ENCODE results near the gene VKORC1L1. TPM values are rescaled to one million over a fixed set of nuclear protein-coding genes. Genes with fewer than 3 reads are reported as not detected.
"Not testable (repeated sequence)": the region's sequence is repeated elsewhere in the genome, so short reads cannot be mapped to it uniquely, and the experiment has no call there.

VKORC1L1 gene
- polyA plus RNA-seq, 10 donors: 16.6 to 26.4 (median 23.6) TPM

DNA sequence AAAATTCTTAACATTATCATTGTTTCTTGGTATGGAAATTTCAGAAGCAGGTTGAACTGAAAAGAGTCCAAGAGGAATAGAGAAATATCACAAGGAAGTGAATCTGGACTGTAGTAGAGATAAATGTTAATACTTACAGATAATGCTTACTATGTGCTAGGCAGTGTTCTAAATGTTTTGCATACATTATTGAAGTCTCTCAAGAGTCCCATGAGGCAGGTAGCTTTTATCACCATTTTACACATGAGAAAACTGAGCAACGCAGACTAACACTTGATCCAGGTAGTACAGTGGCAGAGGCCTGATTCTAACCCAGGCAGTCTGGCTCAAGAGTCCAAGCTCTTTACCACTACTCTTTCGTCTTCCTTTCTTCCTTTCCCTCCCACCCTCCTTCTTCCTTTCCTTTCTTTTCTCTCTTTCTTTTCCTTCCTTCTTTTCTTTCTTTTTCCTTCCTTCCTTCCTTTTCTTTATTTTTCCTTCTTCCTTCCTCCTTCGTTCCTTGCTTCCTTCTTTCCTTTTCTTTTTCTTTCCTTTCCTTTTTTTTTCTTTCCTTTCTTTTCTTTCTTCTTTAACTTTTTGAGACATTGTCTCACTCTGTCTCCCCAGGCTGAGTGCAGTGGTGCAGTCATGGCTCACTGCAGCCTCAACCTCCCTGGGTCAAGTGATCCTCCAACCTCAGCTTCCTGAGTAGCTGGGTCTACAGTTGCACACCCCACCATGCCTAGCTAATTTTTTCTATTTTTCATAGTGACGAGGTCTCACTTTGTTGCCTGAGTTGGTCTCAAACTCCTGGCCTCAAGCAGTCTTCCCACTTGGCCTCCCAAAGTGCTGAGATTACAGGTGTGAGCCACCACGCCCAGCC, 6.6 kb downstream of the VKORC1L1 start:
- not testable (repeated sequence) for DNase-seq

DNA sequence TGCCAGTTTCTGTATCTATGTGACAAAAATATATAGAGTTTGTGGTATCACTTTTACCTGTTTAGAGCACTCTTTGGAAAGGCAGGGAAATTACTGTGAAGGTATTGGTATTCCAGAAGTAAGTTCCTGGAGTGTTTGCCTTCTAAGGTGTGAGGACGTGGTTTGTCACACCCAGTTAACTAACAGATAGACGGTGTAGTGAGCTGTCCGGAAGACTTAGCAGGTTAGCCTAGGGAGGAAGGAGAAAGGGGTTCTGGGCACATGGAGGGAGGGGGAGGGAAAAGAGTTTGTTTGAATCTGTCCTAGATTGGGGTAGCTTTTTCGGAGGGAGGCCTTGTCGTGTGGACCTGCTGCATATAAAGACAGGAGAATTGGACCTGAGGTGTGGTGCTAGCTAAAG, 7.4 kb downstream of the VKORC1L1 start:
- not testable (repeated sequence) for DNase-seq

DNA sequence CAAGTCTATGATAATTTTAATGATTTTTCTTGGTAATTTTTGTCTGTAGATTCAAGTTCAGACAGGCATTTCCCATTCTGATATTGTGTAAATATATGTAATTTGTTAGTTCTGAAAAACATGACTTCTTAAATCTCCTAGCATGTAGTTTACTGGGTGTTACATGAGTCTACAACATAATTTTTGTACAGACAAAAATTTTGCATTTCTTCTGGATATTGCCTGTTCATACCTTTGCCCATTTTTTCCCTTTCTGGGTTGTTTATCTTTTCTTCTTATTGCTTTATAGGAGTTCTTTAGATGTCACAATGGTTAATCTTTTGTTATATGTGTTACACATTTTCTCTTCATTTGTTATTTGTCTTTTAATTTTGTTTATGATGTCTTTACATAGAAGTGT, 12.1 kb downstream of the VKORC1L1 start:
- not testable (repeated sequence) for DNase-seq

DNA sequence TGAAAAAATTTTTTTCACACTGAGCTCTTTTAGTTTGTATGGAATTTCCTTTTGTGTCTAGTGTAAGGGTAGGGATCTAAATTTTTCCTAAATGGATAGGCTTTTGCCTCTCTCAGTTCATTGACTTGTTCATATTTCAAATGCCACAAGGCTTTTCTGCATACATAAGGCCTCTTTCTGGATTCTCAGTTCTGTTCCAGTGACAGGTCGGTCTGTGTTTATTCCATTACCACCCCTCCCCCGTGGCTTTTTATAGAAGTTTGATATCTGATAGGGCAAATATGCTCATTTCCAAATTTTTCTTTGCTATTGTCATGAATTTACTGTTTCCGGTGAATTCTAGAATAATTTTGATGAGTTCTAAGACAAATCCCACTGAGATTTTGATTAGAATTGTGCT, 12.7 kb downstream of the VKORC1L1 start:
- not testable (repeated sequence) for DNase-seq

GRCh38 chr7:65888434-65889156, 15.7 kb downstream of the VKORC1L1 start:
- not testable (repeated sequence) for DNase-seq

- DNase-seq: not testable (repeated sequence)
Measured at GRCh38 chr7:65889722-65890121, 16.8 kb downstream of the VKORC1L1 start.

GRCh38 chr7:65892161-65892560, 19.3 kb downstream of the VKORC1L1 start:
- DNase-seq: no peak

DNA sequence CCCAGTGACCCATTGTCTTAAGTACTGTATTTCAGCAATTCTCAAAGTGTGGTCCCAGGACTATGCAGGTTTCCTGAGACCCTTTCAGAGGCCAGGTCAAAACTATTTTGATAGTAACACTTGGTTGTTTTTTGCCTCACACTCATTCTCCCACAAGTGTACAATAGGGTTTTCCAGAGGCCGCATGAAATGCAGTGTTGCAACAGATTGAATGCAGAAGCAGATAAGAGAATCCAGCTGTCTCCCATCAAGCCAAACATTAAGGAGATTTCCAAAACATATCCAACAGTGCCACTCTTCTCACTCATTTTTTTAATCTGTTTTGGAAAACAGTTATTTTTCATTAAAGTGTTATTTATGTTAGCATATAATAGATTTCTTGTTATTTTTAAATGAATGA, 20.0 kb downstream of the VKORC1L1 start:
- no peak for DNase-seq

GRCh38 chr7:65896279-65896870, 23.5 kb downstream of the VKORC1L1 start:
- DNase-seq: no peak

DNA sequence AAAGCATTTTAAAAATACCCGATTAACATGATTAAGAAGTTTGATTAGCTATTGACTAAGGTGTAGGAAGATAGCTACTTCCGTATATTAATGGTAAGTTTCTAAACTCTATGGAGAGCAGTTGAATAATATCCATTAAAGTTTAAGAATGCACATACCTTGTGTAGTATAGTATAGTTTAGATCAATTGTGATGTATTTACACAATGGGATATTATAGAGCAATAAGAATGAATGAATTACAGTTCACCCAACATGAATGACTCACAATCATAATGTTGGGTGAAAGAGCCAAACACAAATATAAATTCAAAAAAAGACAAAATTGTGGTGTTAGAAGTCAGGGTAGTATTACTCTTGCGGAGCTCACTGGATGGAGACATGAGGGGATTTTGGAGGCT, 24.4 kb downstream of the VKORC1L1 start:
- DNase-seq: not testable (repeated sequence)

DNA sequence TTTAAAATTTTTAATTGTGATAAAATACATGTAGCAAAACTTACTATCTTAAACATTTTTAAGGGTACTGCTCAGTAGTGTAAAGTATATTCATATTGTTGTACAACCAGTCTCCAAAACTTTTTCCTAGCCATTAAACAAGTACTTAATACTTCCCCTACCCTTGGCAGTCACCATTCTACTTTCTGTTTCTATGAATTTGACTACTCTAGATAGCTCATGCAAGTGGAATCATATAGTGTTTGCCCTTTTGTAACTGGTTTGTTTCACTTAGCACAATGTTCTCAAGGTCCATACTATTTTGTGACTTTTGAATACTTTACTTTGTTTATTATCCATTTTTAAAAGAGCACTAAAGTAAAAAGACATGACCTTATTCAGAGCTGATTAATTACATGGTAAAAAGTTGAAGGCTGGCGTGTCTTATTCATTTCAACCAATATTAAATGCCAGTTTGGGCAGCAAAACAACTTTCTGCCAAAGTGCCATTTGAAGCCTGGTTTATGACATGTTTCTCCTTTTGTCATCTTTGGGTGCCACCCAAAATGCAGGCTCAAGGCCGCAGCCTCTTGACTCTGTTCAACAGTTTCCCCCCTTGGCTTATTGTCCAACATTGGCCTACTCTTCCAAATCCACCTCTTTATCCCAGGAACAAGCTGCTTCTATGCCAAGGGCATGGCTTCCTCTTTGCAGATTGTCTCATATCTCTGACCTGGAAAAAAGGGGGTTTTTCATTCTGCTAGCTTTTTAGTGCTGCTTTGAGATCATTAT, 26.0 kb downstream of the VKORC1L1 start:
- not testable (repeated sequence) for DNase-seq

GRCh38 chr7:65902306-65902705, 29.4 kb downstream of the VKORC1L1 start:
- no peak for DNase-seq

GRCh38 chr7:65907501-65908198, 34.8 kb downstream of the VKORC1L1 start:
- DNase-seq: no peak

DNA sequence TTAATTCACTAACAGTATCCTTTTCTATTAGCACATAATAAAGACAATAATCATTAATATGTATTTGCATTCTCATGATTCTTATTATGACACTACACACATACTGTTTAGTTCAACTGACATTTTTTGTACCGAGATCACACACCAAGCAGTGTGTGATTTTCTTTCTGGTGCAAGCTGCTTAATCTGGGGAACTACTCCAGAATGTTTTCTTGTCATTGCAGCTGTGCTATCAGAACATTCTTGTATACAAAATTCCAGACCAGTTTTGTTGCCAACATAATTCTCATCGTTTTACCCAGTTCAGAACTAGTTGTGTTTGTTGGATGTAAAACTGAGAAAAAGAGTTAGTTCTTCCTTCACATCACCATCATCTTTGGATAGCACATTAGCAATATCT, 37.4 kb downstream of the VKORC1L1 start:
- no peak for DNase-seq

- DNase-seq: no peak
Measured at GRCh38 chr7:65912237-65912636, 39.4 kb downstream of the VKORC1L1 start.

DNA sequence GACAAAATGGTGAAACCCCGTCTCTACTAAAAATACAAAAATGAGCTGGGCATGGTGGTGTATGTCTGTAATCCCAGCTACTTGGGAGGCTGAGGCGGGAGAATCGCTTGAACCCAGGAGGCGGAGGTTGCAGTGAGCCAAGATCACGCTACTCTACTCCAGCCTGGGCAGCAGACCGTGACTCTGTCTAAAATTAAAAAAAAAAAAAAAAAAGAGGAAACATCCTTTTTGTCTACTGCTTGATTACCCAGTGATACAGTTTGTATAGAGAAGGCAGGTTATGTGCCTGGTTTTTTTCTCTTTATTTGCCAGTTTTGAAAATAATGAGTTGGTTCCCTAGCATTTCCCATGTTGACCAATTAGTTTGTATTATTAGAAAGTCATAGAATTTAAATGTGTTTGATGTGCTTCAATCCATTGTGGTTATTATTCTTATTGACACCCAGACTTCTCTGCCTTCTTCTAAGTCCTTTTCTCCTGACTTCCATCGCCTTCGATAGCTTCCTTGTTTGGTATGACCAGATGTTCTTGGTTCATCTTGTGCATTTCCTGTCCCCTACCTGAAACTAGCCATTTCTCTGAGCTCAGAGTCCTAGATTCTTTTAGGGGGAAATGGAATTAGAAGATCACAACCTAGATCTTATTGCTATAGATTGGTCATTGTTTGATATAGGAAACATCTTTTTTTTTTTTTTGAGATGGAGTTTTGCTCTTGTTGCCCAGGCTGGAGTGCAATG, 43.2 kb downstream of the VKORC1L1 start:
- no peak for DNase-seq

DNA sequence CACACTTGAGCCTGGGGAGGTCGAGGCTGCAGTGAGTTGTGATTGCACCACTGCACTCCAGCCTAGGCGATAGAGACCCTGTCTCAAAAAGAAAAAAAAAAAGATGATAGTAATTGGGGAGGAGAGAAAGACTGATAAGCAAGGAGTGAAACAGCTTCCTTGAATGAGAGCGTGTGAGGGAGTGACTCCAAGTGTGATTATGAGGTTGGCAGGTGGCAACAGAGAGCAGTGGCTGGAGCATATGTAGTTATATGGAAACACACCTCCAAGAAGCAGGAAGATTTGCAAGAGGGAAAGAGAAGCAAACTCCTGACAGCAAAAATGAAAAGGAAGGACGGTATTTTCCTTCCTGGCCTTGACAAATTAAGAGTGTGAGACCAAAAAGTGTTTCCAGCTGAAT, 50.4 kb downstream of the VKORC1L1 start:
- no peak for DNase-seq

DNA sequence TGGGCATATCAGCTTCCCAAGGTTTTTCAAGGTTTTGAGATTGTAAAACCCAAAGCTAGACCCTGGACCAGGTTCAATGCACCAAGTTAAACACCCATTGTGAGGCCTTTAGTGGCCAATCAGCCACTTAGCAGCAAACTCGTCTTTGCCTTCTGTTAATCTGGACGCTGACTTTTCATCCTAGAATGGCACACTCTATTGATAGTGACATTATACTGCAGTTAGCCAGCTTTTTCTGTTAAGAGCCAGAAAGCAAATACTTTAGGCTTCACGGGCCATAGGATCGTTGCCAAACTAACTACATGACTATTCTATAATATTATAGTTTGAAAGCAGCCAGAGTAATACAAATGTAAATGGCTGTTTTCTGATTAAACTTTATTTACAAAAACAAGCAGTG, 51.3 kb downstream of the VKORC1L1 start:
- DNase-seq: no peak

- no peak for DNase-seq
Measured at GRCh38 chr7:65925040-65925439, 52.2 kb downstream of the VKORC1L1 start.

- DNase-seq: no peak
Measured at GRCh38 chr7:65926588-65926987, 53.7 kb downstream of the VKORC1L1 start.
